Neural cell (in vitro differentiated cells): ENCODE results near the gene TNIP3. TPM values are rescaled to one million over a fixed set of nuclear protein-coding genes. Genes with fewer than 3 reads are reported as not detected.

ENCODE experiments used
- H2AFZ ChIP-seq: fragments of 200-600, 300-800 bp; sonication (generic), shearing (Covaris generic); 2 replicates; pipeline ENCODE4 v1.6.0; 2014; ENCODE audit warnings: low read depth, mild to moderate bottlenecking, antibody characterized with exemption, low read length, moderate library complexity
- H3F3A ChIP-seq: fragments of 200-600 bp; shearing (Covaris generic); 2 replicates; pipeline ENCODE4 v1.6.1; 2016; ENCODE audit warnings: mild to moderate bottlenecking, moderate library complexity, mixed read lengths, antibody characterized with exemption, low read length; ENCODE audit not compliant: insufficient read depth, poor library complexity, severe bottlenecking
- H3K27ac ChIP-seq: fragments of 200-600, 300-800 bp; sonication (generic), shearing (Covaris generic); 2 replicates; pipeline ENCODE4 v1.5.1; 2014; ENCODE audit warnings: mild to moderate bottlenecking, low read length, moderate library complexity
- H3K27me3 ChIP-seq: fragments of 300-800, 200-600 bp; sonication (generic), shearing (Covaris generic); 2 replicates; pipeline ENCODE4 v1.6.0; 2014; ENCODE audit warnings: mild to moderate bottlenecking, low read depth, low read length, moderate library complexity; ENCODE audit not compliant: insufficient read depth
- H3K36me3 ChIP-seq: fragments of 300-800, 200-600 bp; sonication (generic), shearing (Covaris generic); 2 replicates; pipeline ENCODE4 v1.5.1; 2014; ENCODE audit warnings: mild to moderate bottlenecking, antibody characterized with exemption, low read length, moderate library complexity; ENCODE audit not compliant: insufficient read depth
- H3K4me2 ChIP-seq: fragments of 300-800, 200-600 bp; sonication (generic), shearing (Covaris generic); 2 replicates; pipeline ENCODE4 v1.6.0; 2014; ENCODE audit warnings: mild to moderate bottlenecking, low read length
- H3K4me3 ChIP-seq: fragments of 300-800, 200-600 bp; sonication (generic), shearing (Covaris generic); 2 replicates; pipeline ENCODE4 v1.5.1; 2014; ENCODE audit warnings: mild to moderate bottlenecking, low read length, moderate library complexity
- H3K79me2 ChIP-seq: fragments of 200-600 bp; shearing (Covaris generic); replicated peaks from 2 replicates; pipeline ENCODE4 v1.6.0; 2014; ENCODE audit warnings: mild to moderate bottlenecking, low read length, moderate library complexity; ENCODE audit not compliant: insufficient read depth
- H3K9ac ChIP-seq: fragments of 300-800, 200-600 bp; sonication (generic), shearing (Covaris generic); 2 replicates; pipeline ENCODE4 v1.6.1; 2016; ENCODE audit warnings: mild to moderate bottlenecking, low read length, mixed read lengths
- H3K9me2 ChIP-seq: fragments of 200-600 bp; shearing (Covaris generic); 2 replicates; pipeline ENCODE4 v1.6.1; 2016; ENCODE audit warnings: mild to moderate bottlenecking, low read length, mixed read lengths; ENCODE audit not compliant: insufficient read depth
- H3K9me3 ChIP-seq: fragments of 200-600, 300-800 bp; sonication (generic), shearing (Covaris generic); 2 replicates; pipeline ENCODE4 v1.6.1; 2016; ENCODE audit warnings: mild to moderate bottlenecking, mixed run types, low read length, moderate library complexity, mixed read lengths
- H4K20me1 ChIP-seq: fragments of 200-600 bp; shearing (Covaris generic); 2 replicates; pipeline ENCODE4 v1.6.1; 2016; ENCODE audit warnings: mild to moderate bottlenecking, mixed run types; ENCODE audit not compliant: insufficient read depth
- CTCF ChIP-seq: fragments of 450-650 bp; IDR thresholded peaks from 2 replicates; pipeline ENCODE4 v1.5.1; 2014; ENCODE audit warnings: antibody characterized with exemption, mild to moderate bottlenecking, moderate library complexity; ENCODE audit not compliant: poor library complexity, severe bottlenecking
- EP300 ChIP-seq: fragments of 450-650 bp; conservative IDR thresholded peaks from 2 replicates; pipeline ENCODE4 v1.6.1; 2014; ENCODE audit warnings: antibody characterized with exemption, mild to moderate bottlenecking, moderate library complexity; ENCODE audit not compliant: poor library complexity, severe bottlenecking
- EZH2 ChIP-seq: fragments of 200-600, 300-800 bp; shearing (Covaris generic), sonication (generic); IDR thresholded peaks from 2 replicates; pipeline ENCODE4 v1.6.1; 2014; ENCODE audit warnings: antibody characterized with exemption, low read length, borderline replicate concordance, mild to moderate bottlenecking; ENCODE audit not compliant: insufficient read depth, poor library complexity, severe bottlenecking
- MXI1 ChIP-seq: fragments of 450-650 bp; conservative IDR thresholded peaks from 2 replicates; pipeline ENCODE4 v1.6.1; 2014; ENCODE audit warnings: antibody characterized with exemption, mild to moderate bottlenecking; ENCODE audit not compliant: poor library complexity, severe bottlenecking
- POLR2AphosphoS5 ChIP-seq: IDR thresholded peaks from 2 replicates; pipeline ENCODE4 v1.6.1; 2012
- RAD21 ChIP-seq: fragments of 450-650 bp; conservative IDR thresholded peaks from 2 replicates; pipeline ENCODE4 v1.6.1; 2014; ENCODE audit warnings: antibody characterized with exemption, mild to moderate bottlenecking, moderate library complexity
- REST ChIP-seq: IDR thresholded peaks from 2 replicates; pipeline ENCODE4 v1.6.1; 2012; ENCODE audit warnings: borderline replicate concordance
- SMC3 ChIP-seq: fragments of 450-650 bp; conservative IDR thresholded peaks from 2 replicates; pipeline ENCODE4 v1.6.1; 2014; ENCODE audit warnings: antibody characterized with exemption, mild to moderate bottlenecking, moderate library complexity; ENCODE audit not compliant: poor library complexity
- TAF1 ChIP-seq: IDR thresholded peaks from 2 replicates; pipeline ENCODE4 v1.6.1; 2012; ENCODE audit warnings: low read depth
- polyA plus RNA-seq: library from polyadenylated mRNA; depleted of rRNA; stranded (reverse); fragments of >200 nt; gene quantifications from 2 replicates; pipeline ENCODE4 v1.2.3, GENCODE V29; 2014

The TNIP3 gene
- polyA plus RNA-seq, 1 donor from 2014 or later: 0.09 TPM

- no peak overlapping the region for H3K4me2 ChIP-seq
- H3K36me3 ChIP-seq: no peaks in the 10 kb centered on the region
- no peaks in the 10 kb centered on the region for H4K20me1 ChIP-seq
- no peaks in the 10 kb centered on the region for H3F3A ChIP-seq
- no peak overlapping the region for H3K27ac ChIP-seq
- no peak overlapping the region for H3K9ac ChIP-seq
- H3K9me2 ChIP-seq: no peaks in the 10 kb centered on the region
- H2AFZ ChIP-seq: no peak overlapping the region
- H3K79me2 ChIP-seq: no peaks in the 10 kb centered on the region
- no peaks in the 10 kb centered on the region for H3K9me3 ChIP-seq
- TF ChIP-seq SMC3: no peak
- no peak for TF ChIP-seq EZH2
- TF ChIP-seq RAD21: no peak
- TF ChIP-seq EP300: no peak
- no peak for TF ChIP-seq MXI1
- TF ChIP-seq REST: no peak
- TF ChIP-seq CTCF: no peak
- no peak for TF ChIP-seq TAF1
- no peak for TF ChIP-seq POLR2AphosphoS5
- H3K27me3 ChIP-seq: no peaks in the 10 kb centered on the region
- H3K4me3 ChIP-seq: no peak overlapping the region
Observed at GRCh38 chr4:121191361-121191760, 27.2 kb upstream of the TNIP3 start.

GRCh38 chr4:121190389-121190788 lies 26.3 kb upstream of the TNIP3 start:
- Histone ChIP-seq H3K4me3 (no peak overlapping the region), H3K9me2 (no peaks in the 10 kb centered on the region), H3K27me3 (no peaks in the 10 kb centered on the region), H3K9ac (no peak overlapping the region), H3K36me3 (no peaks in the 10 kb centered on the region), H4K20me1 (no peaks in the 10 kb centered on the region), H2AFZ (no peak overlapping the region), H3K79me2 (no peaks in the 10 kb centered on the region), H3K27ac (no peak overlapping the region), H3K9me3 (no peaks in the 10 kb centered on the region), H3F3A (no peaks in the 10 kb centered on the region), H3K4me2 (no peak overlapping the region)
- no peak for TF ChIP-seq TAF1
- no peak for TF ChIP-seq POLR2AphosphoS5
- no peak for TF ChIP-seq CTCF
- no peak for TF ChIP-seq SMC3
- no peak for TF ChIP-seq EZH2
- no peak for TF ChIP-seq MXI1
